Measurements from ENCODE around the gene EID3. TPM values are rescaled to one million over a fixed set of nuclear protein-coding genes. Genes with fewer than 3 reads are reported as not detected.

EID3 gene
- total and polyA plus RNA-seq, 2 of the 8 experiments (the other 6 are each of a cell fraction or from before 2014, with no cell fraction given) = 1.2 to 2.8 TPM

- Histone ChIP-seq H2AK5ac (ENCODE audit: low read depth, low read length) (no peak overlapping the region), H2BK15ac (ENCODE audit: low read length) (no peak overlapping the region), H2BK20ac (ENCODE audit: low read length) (no peak overlapping the region), H3K23ac (ENCODE audit: insufficient read length) (no peak overlapping the region), H3K4ac (replicated peaks; ENCODE audit: insufficient read length, low read depth, low read length) (no peak overlapping the region), H3K27ac (ENCODE audit: low read depth, low read length) (no peak overlapping the region), H3K23me2 (ENCODE audit: low read depth, low read length) (no peaks in the 10 kb centered on the region), H4K20me1 (replicated peaks in 1 of 2; ENCODE audit: control insufficient read depth in 1 of 2, insufficient read depth in 2 of 2, low read length in 2 of 2) (no peaks in the 10 kb centered on the region), H3K56ac (replicated peaks; ENCODE audit: insufficient read length, low read depth, low read length) (no peak overlapping the region), H4K8ac (ENCODE audit: extremely low read depth, insufficient read depth, low read length) (no peak overlapping the region), H4K5ac (ENCODE audit: insufficient read length, low read depth, low read length) (no peak overlapping the region), H3K36me3 (ENCODE audit: control insufficient read depth in 2 of 4, insufficient read depth in 4 of 4, low read length in 3 of 4) (no peaks in the 10 kb centered on the region), H3K4me3 (ENCODE audit: extremely low read depth in 1 of 4, insufficient read depth in 2 of 4, low read depth in 3 of 4, low read length in 4 of 4) (no peak overlapping the region), H3K4me2 (ENCODE audit: insufficient read depth in 1 of 2, low read depth in 2 of 2, low read length in 2 of 2) (no peak overlapping the region), H3K4me1 (replicated peaks in 1 of 4; ENCODE audit: control insufficient read depth in 3 of 4, insufficient read depth in 4 of 4, low read length in 3 of 4) (peaks cover 0 to 3% (median 0%) of the 10 kb centered on the region in 4 experiments; a peak in 1 of 7 replicates), H2BK12ac (ENCODE audit: low read depth, low read length) (no peak overlapping the region), H3K18ac (ENCODE audit: extremely low read depth, low read length) (no peak overlapping the region), H4K91ac (replicated peaks; ENCODE audit: insufficient read length, low read length) (no peak overlapping the region), H2AFZ (ENCODE audit: low read length) (no peak overlapping the region), H3K27me3 (replicated peaks in 1 of 4; ENCODE audit: control insufficient read depth in 3 of 4, extremely low read depth in 1 of 4, insufficient read depth in 3 of 4, low read length in 3 of 4) (no peaks in the 10 kb centered on the region), H3K79me1 (ENCODE audit: low read depth, low read length) (no peaks in the 10 kb centered on the region), H3K9me3 (ENCODE audit: insufficient read depth in 2 of 2, low read depth in 1 of 2, low read length in 1 of 2) (no peaks in the 10 kb centered on the region), H3K14ac (ENCODE audit: insufficient read length) (no peak overlapping the region), H2BK5ac (ENCODE audit: low read depth, low read length) (no peak overlapping the region), H3K79me2 (ENCODE audit: control insufficient read depth in 1 of 2, insufficient read depth in 2 of 2, low read length in 2 of 2) (no peaks in the 10 kb centered on the region), H2BK120ac (replicated peaks; ENCODE audit: low read depth, low read length) (no peak overlapping the region), H3K9ac (replicated peaks in 1 of 4; ENCODE audit: extremely low read depth in 1 of 4, low read depth in 3 of 4, low read length in 3 of 4) (no peak overlapping the region)
- ChIA-PET CTCF (ENCODE audit: partially characterized antibody) (no interaction called here), POLR2A (ENCODE audit: partially characterized antibody) (interaction anchor here (1.6 kb wide), 1 partner anchor 28 kb away, joined by 9 read pairs; no protein-coding TSS in a partner anchor)
- DNase-seq (ENCODE audit: low read depth in 1 of 2, low spot score in 2 of 2) (no peak), FAIRE-seq (no peak)
- WGBS, 2 experiments (ENCODE audit: extremely low coverage in 1 of 2, insufficient coverage in 1 of 2, insufficient read length in 1 of 2, insufficient replicate concordance in 2 of 2, low coverage in 1 of 2, low lambda C conversion rate in 2 of 2, missing lambda C conversion rate in 1 of 2) = 98% methylated on average over 2 of the region's 2 CpGs; no CpG with 5 or more reads in 1 of the 2 experiments
- no peak for TF ChIP-seq POLR2A (IDR thresholded peaks at IDR 0.05; ENCODE audit: control extremely low read depth in 1 of 2, low read depth in 2 of 2, low read length in 2 of 2)
- TF ChIP-seq SP2 (IDR thresholded peaks at IDR 0.05; ENCODE audit: low read length) = no peak
- TF ChIP-seq CREB1 (IDR thresholded peaks at IDR 0.05) = no peak
- TF ChIP-seq CTCF (IDR thresholded peaks at IDR 0.05; ENCODE audit: control extremely low read depth in 1 of 3, insufficient read depth in 1 of 3, low read depth in 1 of 3, low read length in 3 of 3) = no peak
- no peak for TF ChIP-seq CTBP2 (IDR thresholded peaks at IDR 0.05; ENCODE audit: borderline replicate concordance, insufficient read depth, insufficient read length, low read length)
- no peak for TF ChIP-seq CHD1 (IDR thresholded peaks at IDR 0.05; ENCODE audit: low read depth, low read length)
- TF ChIP-seq SIN3A (conservative IDR thresholded peaks at IDR 0.05 in 1 of 2, IDR thresholded peaks at IDR 0.05 in 1 of 2; ENCODE audit: low read depth in 1 of 2, low read length in 2 of 2) = no peak
- TF ChIP-seq NANOG (IDR thresholded peaks at IDR 0.05; ENCODE audit: insufficient read depth, low read depth, low read length, poor library complexity, severe bottlenecking) = no peak
- TF ChIP-seq POLR2AphosphoS5 (IDR thresholded peaks at IDR 0.05; ENCODE audit: low read depth, low read length) = no peak
- no peak for TF ChIP-seq ATF3 (IDR thresholded peaks at IDR 0.05; ENCODE audit: insufficient read depth, low read depth, low read length)
- no peak for TF ChIP-seq SUZ12 (IDR thresholded peaks at IDR 0.05; ENCODE audit: low read length)
These were observed 45.0 kb upstream of the EID3 start for GRCh38 chr12:104258476-104259067.
